GM19035 (cell line): Measurements from ENCODE around the gene GRM8.
A peak's percentile ranks its signal among the peaks of the same experiment; 100 is the strongest.
"Not testable (repeated sequence)": the region's sequence is repeated elsewhere in the genome, so short reads cannot be mapped to it uniquely, and the experiment has no call there.

Source experiments
- ATAC-seq: cut with Tn5 transposase; IDR thresholded peaks from one replicate; pipeline ENCODE4 v1.9.1; 2021; ENCODE audit not compliant: unreplicated experiment

GRM8 gene

DNA sequence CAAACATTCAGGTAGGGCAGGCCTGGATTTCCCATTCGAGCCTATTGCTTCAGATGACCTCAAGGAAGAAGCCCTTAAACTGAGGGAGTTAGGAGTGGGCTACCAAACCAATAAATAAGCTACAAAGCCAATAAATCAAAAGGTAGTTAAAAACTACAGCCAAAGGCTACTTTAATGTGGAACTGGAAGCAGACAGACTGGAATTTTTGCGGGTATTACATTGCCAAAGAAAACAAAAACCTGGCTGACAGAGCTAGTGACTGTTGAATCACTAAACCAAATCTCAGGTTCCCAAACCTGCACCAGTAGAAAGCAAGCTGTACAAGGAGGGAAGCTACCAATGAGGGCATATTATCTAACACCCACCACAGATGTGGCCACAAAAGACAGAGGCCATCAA, 315.6 kb downstream of the GRM8 start:
- no peak for ATAC-seq

DNA sequence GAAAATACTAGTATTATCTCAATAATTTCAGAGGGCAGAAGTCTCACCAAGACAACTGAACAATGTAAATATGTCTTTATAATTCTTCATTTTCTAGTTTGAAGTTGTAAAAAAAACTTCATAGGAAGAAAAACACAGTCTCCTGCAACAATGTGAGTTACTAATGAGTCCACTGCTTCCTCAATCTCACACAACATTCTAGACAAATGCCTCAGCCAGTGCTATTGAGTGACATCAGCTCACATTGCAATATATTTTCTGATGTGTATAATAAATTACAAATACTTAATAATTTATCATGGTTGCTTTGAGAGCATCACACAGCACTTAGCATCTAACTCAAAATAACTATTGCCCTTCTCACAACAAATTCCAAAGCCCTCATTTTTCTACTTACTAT, 321.2 kb downstream of the GRM8 start:
- ATAC-seq: no peak

DNA sequence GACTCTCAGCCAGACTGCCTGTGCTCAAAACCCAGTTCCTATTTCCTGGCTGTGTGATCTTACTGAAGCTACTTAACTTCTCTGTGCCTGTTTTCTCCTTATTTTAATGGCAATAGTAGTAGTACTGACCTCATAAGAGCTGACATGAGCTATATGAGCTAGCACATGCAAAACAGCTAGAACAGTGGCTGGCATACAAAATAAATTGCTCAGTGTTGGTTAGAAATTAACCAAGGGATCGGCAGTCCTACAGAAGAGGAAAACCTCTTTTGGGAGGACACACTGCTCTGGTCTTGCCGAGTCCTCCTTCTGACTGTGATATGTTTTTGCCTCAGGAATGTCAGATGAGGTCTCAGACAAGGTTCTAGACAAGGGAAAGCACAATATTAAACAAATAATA, 322.6 kb downstream of the GRM8 start:
- no peak for ATAC-seq

DNA sequence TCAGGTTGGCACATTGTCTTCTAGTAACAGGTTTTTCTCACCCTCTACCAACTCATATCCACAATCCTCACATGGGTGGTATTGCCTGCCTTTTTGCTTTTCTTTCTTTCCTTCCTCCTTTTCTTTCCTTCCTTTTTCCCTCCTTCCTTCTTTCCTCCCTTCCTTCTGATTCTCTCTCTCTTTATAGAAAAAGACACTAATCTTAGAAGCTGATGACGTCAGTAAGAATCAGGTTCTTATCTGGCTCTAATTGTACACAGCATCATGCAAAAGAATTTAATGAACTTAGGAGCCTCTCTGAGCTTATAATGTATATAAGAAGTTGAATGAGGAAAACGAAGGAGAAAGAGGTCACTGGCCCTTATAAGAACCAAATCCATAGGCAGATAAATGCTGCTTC, 328.3 kb downstream of the GRM8 start:
- ATAC-seq: no peak

DNA sequence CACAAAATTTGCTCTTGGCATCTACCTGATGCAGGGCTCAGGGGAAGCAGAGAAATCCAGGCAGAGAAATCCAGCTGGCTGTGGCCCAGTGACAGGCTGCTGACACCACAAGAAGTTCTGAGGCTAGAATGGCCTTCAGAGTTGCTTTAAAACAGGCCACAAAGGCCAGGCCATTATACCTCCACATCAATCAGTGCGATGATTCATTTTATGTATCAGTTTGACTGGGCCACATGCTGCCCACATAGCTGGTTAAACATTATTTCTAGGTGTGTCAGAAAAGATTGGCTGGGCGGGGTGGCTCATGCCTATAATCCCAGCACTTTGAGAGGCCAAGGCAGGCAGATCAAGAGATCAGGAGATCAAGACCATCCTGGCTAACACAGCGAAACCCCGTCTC, 341.1 kb downstream of the GRM8 start:
- not testable (repeated sequence) for ATAC-seq

DNA sequence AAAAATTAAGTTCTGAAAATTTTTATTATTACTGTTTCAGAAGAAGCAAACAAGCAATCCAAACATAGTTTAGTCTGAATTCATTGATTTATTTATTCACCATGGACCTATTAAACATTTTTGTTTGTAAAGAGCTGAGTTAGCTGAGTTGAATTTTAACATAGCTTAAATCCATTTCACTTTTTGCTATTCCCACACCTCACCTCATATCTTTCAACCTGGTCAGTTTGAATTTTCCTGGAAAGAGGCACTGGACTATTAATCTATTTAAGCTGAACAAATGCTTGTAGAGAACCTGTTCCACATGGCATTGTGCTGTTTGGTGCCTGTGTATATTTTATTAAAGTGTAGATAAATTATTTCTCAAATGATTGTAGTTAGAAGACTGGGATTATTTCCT, 344.2 kb downstream of the GRM8 start:
- ATAC-seq: not testable (repeated sequence)

DNA sequence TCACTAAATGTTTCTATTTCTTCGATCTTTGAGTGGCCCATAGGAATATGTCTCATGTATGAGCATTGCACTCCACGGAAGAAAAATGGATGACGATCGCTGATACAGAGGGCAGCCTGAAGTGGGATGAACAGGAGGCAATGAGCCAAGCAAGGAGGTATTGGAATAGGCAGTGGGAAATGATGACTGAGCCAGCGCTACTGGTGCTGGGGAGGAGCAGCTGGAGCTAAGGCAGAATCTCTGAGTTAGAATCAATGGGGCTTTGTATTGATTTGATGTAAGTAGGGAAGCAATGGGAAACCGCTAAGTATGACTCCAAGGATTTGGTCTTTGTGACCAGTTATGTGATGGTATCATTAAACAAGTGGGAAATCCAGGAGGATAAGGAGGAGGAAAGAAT, 345.1 kb downstream of the GRM8 start:
- ATAC-seq: not testable (repeated sequence)

DNA sequence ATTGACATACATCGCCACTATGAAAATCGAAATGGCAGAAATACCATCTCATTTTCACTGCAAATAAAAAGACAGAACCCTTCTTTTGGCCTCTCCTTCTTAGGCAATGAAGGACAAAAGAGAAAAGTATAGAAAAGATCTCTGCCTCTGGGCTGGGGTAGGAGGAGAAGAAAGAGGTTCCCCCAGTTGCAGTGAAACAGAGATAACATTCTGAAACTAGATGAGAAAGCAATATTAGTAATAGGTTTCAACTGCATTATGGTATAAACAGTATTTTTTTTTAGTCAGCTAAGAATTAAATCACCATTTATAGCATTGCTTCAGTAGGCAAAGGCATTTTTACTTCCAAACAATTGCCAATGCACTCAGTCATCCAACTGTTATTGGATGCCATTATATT, 347.5 kb downstream of the GRM8 start:
- ATAC-seq: not testable (repeated sequence)

DNA sequence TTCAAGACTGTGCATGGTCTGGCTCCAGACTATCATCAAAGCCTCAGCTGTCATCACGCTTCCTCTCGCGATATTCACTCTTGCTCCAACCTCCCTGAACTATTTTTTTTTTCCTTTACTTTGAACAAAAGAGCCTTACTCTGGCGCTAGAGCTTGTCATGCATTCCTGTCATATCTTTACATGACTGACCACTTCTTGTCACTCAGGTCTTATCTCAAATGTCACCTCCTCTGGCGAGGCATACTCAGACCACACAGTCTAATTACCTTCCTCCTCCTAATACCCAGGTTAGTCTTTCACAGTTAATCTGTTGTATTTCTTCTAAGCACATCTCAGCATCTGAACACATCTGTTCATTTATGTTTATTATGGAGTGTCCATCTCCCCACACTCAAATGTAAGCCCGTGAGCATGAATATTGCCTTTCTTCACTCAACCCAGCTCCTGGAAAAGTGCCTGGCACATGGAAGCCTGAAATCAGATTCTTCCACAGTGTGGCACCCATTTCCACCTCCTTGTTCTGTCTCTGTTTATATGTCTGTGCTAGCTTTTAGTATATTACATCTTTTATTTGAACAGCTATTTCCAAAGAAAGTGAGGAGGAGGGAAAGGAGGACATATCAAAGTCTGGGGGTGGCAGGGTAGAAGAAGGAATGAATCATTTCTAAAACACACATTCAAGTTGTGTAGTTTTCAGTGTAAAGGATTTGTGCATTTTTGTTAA, 351.5 kb downstream of the GRM8 start:
- not testable (repeated sequence) for ATAC-seq

DNA sequence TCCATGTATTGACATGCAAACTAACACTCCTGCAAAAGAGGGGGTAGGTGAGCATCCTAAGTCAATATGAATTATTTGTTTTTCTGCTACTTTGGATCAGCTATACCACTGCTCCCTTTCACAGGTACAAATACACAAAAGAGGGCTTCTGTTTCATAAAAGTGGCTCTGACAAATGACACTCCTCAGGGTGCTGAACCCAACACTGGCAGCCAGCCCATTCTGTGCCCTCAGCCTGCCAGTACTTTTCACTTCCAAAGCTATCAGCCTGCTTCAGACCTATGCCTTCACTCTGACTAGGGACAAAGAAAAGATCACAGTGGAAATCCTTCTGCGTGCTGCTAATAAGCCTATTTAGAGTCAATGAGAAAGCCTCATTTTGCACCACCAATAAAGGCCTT, 364.8 kb downstream of the GRM8 start:
- ATAC-seq: not testable (repeated sequence)

DNA sequence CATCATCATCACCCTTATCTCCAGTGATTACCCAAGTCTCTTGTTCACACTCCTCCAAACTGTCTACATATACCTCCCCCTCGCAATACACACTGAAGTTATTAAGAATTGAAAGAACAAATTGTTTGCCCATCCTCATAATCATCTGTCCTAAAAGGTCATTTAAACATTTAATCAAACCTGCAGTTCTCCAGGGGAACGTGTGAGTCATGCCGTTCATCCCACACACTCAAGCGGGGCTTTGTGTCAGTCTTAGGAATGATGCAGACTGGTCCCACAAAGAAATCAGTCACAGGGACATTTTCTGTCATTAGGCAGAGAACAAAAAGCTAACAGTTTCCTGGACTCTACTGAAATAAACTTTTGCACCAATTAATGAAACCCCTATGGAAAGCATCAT, 365.2 kb downstream of the GRM8 start:
- ATAC-seq: not testable (repeated sequence)

DNA sequence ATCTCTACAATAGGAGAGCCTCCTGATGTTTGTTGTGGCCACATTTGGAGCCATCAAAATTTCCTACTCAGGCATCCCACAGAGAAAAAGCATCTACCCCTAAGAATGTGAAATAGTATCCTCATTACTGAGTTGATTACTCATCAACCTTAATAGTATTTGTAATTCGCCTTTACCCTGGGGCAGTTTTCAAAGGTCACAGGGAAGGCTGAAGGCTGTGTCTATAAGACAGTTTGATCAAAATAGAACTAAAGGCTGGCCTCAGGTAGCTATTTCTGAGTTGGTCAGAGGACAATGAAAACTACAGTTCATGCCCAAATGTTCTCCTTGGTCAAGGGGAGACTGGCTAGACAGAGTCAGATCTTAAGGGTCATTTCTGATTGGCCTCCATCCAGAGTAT, 370.0 kb downstream of the GRM8 start:
- not testable (repeated sequence) for ATAC-seq

DNA sequence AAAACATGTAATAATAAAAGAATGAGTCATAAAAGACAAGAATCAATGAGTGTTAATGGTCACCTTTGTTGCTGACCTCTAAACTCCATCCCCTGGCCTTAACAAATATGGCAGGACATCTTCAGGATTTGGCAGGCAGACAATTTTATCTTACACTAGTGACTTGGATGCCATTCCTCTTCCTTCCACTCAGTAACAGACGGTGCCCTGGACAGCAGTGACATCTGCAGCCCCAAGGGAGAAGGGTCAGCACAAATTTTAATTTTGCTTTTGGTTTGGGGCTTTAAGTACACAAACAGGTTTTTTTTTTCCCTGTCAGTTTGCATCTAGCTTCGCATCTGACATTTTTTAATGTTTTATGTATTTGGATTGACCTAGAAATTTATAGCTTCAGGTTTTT, 370.8 kb downstream of the GRM8 start:
- not testable (repeated sequence) for ATAC-seq

DNA sequence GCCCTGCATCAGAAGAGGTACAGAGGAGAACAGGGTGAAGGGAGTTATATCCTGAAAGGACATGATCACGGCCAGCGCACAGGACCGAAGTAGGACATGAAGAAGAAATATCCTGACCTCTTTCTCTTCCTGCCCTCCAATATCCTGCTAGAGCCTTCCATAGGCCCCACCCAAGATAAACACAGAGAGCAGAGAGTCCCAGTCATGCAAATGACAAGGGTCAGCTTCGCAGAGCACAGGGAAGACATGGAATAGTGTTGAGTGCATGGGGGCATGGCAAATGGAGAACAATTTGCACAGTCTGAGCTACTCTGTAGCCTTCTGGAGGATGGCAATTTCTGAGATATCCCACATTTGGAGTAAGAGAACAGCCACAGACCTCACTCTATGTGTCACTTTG, 371.4 kb downstream of the GRM8 start:
- ATAC-seq: no peak

DNA sequence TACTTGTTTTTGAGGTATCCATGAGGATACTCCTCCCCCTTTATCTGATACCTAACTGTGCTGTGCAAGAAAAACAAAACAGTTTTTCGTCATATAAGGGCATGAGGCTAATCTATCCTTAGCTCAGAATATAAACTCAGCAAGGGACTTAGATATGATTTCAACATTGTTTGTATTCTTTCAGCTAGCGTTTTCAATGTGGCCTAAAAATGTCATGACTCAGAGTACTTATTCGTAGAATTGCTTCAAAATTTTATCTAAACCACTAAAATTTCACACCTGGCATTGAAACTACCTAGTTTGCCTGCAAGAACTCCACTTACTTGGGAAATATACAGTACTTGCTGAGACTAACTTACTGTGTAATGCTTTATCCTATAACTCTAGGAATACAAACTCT, 376.2 kb downstream of the GRM8 start:
- ATAC-seq: not testable (repeated sequence)

DNA sequence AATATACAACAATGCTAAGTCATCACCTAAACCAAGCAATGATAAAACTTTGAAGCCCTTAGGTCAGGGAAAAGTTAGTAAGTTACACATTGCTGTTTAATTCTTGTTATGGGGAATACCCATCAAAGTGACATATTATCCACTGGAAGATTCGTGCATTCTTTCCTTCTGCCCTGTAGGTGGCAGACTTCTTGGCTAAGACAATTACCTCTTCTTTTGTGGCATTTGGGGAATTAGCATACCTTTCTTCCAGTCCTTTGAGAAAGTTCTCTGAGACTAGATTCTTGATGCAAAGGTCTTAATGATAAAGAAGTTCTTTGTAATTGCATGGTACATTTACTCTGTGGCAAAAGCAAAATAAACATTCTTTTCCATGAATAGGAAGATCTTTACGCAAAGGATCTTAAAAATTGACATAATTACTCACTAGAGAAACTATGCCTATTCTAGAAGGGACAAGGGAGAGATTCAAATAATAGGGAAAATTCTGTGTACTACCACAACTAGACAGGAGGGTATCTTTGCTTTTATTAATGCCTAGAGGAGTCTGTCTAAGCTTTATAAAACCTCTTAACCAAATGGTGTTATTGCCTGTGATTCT, 395.9 kb downstream of the GRM8 start:
- ATAC-seq: peak; percentile 81

DNA sequence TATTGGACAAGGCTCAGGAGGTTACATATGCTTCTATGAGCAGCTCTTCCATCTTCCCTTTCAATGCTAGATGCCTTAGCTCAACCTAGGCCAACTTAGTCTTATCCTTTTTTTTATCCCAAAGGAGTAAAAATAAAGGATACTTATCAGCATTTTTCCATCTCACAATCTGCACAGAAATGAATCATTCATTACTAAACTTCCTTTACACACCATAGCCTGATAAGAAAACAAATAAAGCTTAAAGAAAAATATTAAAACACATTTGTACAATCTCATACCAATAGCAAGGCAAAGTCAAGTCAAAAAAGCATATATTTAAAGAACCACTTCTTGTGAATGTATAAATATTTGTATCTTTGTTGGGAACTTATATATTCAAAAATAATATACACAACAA, 407.4 kb downstream of the GRM8 start:
- ATAC-seq: no peak

DNA sequence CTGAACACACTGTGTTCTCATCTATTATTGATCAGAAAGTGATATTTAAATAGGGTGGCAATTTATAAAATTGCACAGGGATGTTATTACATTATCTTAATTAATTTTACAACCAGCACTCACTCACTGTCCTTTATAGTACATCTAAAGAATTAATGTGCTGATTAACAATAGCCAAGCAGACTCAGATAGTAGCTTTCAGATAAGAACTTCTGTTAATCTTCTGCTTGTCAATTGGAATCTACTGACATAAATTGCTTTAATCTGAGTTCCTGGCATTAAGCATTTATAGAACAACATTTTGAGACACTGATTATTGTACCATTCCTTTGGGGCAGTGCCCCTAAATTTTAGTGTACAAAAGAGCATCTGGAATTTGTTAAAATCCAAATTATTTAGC, 408.9 kb downstream of the GRM8 start:
- ATAC-seq: no peak

DNA sequence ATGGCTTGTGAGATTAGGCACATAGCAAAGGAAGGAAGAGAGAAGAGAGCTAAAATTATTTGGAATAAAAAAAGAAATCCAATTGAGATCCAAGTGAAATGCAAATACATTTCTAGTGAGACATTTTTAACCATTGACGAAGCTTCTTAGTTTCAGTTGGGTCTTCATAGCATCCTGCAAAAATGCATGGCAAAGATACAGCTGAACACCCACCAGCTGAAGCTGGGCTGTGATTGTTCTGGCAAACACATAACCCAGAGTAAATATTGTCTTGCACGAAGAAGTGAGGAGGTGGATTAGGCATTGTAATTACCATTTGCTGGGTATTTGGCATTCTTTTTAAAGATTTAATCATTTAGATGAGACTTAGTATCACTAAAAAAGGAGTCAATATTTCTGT, 409.4 kb downstream of the GRM8 start:
- no peak for ATAC-seq

DNA sequence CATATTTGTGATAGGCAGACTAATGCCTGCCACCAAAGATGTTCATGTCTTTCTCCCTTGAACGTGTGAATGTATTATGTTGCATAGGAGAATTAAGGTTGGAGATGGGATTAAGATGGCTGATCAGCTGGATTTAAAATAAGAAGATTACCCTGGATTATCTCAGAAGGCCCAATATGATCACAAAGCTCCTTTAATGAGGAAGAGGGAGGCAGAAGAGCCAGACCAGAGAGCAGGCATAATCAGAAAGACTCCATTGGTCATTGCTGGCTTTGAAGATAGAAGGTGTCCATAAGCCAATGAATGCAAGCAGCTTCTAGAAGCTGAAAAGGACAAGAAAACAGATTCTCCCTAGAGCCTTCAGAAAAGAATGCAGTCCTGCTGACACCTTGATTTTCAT, 410.3 kb downstream of the GRM8 start:
- ATAC-seq: no peak

DNA sequence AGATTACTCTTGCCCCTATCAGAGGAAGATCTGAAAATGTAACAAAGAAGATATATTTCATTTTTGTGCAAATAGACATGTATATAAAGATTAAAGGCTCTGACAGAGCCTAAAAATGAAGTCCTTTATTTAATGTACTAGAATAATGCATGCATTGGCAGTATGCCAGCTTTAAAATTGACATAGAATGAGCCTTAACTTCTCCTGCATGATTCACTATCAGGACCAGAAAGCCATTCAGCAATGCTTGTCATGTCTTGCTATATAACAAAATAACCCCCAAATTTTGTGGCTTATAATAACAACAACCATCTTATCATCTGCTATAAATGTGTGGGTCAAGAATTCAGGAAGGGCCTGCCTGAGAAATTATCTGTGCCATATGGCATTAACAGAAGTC, 411.9 kb downstream of the GRM8 start:
- no peak for ATAC-seq

DNA sequence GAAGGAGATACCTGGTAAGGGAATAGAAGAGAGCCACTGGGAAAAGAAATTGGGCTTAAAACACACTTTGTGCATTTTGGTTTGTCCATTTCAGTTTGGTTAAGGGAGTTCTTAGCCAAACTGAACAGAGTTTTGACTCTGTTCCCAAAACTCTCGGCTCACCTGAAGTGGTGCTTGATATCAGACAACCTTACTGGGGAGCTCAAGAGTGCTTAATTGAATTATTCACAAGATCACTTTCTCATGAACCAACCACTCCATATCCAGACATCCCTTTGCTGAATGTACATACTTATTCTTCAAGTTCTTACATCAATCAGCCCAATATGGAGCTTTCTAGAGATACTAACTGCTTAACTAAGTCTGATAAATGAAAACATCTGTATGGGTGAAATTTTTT, 413.1 kb downstream of the GRM8 start:
- ATAC-seq: no peak

DNA sequence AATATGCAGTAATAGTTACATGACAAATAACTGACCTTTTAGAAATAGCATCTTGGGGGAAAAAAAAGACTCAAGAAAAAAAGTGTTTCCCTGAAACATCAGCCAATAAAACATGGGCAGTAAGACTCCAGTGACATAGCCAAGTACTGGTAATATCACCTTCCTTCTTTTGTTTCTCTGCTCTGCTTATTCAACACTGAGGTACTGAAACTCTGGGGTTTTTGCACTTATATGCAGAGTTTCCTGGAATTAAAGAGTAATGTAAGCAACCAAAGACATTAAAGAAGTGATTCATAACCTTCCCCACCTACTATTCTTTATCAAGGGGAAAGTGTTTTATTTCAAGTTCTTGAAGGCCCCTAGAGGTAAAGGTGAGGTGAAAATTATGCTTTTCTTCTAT, 414.5 kb downstream of the GRM8 start:
- no peak for ATAC-seq
